GM10266 (cell line): ENCODE data around the gene PMM2.
"Not testable (repeated sequence)": the region's sequence is repeated elsewhere in the genome, so short reads cannot be mapped to it uniquely, and the experiment has no call there.

ENCODE experiments used
- DNase-seq: peaks from one replicate; pipeline ENCODE4 v3.0.0; 2012; ENCODE audit errors: extremely low spot score
- TF ChIP-seq, protein P1 (sequence below): IDR thresholded peaks from 2 replicates; pipeline ENCODE4 v1.5.1; 2012; ENCODE audit warnings: mild to moderate bottlenecking, low read depth; ENCODE audit not compliant: control insufficient read depth, insufficient read depth; ENCODE audit errors: missing control alignments

Gene PMM2

DNA sequence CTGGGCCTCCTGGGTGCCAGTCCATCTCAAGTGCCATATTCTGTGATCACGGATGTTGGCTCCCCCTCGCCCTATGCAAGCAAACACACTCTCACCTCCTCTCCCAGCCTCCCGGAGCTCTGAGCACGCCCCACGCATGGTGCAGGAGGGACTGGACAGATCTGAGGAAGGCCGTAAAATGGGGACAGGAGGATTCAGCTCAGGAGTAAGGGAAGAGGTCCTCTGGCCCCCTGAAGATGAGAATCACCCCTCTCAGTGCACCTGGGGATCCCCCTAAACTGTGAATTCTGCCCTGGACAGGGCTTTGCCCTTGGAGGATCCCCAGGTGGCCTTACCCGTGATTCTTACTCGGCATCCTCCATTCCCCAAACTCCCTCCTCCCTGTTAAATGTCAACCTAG is 15.8 kb upstream of the PMM2 start:
- TF ChIP-seq, protein P1, sequence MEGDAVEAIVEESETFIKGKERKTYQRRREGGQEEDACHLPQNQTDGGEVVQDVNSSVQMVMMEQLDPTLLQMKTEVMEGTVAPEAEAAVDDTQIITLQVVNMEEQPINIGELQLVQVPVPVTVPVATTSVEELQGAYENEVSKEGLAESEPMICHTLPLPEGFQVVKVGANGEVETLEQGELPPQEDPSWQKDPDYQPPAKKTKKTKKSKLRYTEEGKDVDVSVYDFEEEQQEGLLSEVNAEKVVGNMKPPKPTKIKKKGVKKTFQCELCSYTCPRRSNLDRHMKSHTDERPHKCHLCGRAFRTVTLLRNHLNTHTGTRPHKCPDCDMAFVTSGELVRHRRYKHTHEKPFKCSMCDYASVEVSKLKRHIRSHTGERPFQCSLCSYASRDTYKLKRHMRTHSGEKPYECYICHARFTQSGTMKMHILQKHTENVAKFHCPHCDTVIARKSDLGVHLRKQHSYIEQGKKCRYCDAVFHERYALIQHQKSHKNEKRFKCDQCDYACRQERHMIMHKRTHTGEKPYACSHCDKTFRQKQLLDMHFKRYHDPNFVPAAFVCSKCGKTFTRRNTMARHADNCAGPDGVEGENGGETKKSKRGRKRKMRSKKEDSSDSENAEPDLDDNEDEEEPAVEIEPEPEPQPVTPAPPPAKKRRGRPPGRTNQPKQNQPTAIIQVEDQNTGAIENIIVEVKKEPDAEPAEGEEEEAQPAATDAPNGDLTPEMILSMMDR = no peak
- DNase-seq = no peak

DNA sequence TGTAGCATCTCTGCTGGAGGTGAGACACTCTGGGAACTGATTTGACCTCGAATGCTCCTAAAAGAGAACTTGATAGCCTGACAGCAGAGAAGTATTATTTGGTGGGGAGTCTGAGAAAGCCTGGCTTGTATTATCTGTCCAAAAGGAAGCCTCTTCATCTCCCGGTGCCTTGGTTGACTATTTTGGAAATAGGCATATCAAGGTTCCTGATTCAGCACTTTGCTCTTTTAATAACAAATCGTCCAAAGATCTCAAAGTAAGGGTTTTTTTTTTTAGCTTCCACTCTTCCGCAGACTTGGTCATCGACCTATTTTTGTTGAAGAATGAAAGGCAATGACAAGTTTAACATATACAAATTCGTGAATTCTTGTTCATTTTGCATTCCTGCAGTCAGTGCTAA is 15.0 kb upstream of the PMM2 start:
- TF ChIP-seq, protein P1 = no peak
- no peak for DNase-seq

DNA sequence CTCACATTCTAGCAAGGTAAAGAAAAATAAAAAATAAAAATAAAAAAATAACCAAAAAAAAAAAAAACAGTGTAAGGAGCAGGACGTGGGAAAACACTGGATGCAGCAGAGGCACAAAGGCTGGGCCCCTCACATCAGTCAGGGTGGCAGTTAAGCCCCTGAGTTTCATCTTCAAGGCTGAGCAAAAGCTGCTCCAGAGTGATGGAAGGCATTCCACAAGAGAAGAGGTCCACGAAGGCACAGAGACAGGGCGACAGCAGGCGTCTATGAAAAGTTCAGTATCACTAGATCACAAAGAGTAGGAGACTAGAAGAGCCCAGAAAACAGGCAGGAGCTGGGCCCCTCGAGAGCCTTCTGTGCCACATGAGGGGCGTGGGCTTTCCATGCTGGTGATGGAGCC is 12.2 kb upstream of the PMM2 start:
- TF ChIP-seq, protein P1 = no peak

DNA sequence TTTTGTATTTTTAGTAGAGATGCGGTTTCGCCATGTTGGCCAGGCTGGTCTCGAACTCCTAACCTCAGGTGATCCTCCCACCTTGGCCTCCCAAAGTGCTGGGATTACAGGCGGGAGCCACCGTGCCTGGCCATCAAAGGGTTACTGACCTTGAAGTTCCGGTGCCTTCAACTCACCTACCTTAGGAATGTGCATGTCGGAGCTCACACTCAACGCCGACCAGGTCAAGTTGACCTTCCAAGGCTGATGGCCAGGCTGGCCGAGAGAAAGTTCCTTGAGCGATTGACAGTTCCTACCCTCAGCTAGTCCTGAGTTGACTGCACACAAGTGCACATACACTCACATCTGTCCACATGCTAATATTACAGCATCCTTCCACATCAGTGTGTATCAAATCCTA is 11.3 kb upstream of the PMM2 start:
- DNase-seq = not testable (repeated sequence)

More for the DNA sequence above, 12.2 kb upstream of the PMM2 start:
- no peak for DNase-seq

DNA sequence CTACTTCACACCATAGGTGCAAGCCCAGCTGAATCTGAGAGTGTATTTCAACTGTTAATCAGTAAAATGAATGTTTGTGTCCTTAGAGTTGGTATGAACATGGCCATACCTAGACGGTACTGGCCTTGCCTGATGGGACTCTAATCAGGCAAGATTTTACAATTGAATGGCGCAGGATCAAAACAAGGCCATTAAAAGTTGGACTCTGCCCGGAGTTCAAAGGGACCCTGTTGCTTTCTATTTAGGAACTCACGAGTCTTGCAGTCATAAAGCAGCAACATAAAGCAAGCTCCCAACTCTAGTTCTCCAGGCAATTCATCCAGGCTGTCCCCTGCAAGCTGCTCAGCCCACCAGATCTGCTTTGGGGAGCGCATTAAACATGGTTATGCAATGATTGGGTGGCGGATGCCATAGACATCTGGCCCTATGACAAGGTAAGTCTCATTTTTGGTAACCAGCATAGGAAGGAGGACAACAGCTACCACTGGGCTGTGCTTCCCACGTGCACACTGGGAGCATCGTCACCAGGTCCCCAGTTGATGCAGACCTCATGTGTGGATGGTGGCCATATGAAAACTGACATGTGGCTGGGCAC is 9.0 kb upstream of the PMM2 start:
- TF ChIP-seq, protein P1 = no peak
- DNase-seq = no peak

DNA sequence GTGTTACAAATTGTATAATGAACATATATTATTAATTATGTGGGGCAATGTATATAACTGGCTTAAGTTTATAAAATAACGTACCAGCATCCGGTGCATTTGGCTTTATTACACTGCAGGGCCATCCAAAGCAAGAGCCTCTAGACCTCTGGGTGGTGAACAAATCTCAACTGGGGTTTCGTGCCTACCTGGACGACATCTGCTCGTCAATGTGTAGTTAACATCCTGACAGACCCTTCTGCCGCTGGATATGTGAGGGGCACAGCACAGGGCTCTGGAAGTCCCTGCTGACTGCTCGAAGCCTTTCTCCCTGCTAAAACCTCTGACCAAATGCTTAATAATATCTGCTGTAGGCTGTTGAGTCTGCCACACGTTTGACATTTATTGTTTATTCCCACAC is 2.5 kb upstream of the PMM2 start:
- no peak for DNase-seq
- TF ChIP-seq, protein P1 = peak; percentile 22

DNA sequence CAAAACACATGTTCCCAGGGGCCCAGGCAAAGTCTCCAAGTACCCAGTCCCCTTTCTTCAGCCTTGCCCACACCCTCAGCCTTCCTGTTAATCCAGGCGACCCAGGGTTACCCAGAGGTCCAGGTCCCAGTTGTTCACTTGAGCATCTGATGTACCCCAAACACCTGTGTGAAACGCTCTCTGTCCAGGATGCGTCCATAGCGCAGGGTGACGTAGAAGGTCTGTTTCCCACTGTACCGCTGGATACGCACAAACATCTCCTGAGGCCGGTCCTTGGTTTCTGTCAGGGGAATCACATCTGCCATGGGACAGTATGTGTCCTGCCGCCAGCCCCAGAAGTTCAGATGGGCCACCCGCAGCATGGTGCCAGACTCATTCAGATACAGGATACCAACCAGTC is 1.8 kb upstream of the PMM2 start:
- TF ChIP-seq, protein P1 = no peak

More for the DNA sequence above, 1.8 kb upstream of the PMM2 start:
- no peak for DNase-seq
